MM.1S (cell line): Measurements from ENCODE around the gene RHOT2.

Experiments
- CTCF ChIP-seq: fragments of 300-600 bp; sonication (generic); IDR thresholded peaks from 2 replicates; pipeline ENCODE4 v1.5.1; 2016; ENCODE audit warnings: antibody characterized with exemption, low read length, mixed read lengths
- EZH2 ChIP-seq: fragments of 300-600 bp; sonication (generic); optimal IDR thresholded peaks from 2 replicates; pipeline ENCODE3; 2017; ENCODE audit warnings: low read depth, mild to moderate bottlenecking, antibody characterized with exemption, low read length, mixed read lengths
- EZH2phosphoT487 ChIP-seq: fragments of 300-600 bp; sonication (generic); IDR thresholded peaks from 2 replicates; pipeline ENCODE4 v1.6.1; 2018; ENCODE audit warnings: antibody characterized with exemption, low read length

- TF ChIP-seq CTCF (no peak), EZH2 (no peak), EZH2phosphoT487 (no peak)
Observed at GRCh38 chr16:659618-660017, 8.3 kb upstream of the RHOT2 start.
